GM21390 (cell line): ENCODE data around the gene RAB40C.

Experiments used
- ATAC-seq: cut with Tn5 transposase; IDR thresholded peaks from one replicate; pipeline ENCODE4 v1.9.1; 2021; ENCODE audit not compliant: unreplicated experiment

Gene RAB40C

DNA sequence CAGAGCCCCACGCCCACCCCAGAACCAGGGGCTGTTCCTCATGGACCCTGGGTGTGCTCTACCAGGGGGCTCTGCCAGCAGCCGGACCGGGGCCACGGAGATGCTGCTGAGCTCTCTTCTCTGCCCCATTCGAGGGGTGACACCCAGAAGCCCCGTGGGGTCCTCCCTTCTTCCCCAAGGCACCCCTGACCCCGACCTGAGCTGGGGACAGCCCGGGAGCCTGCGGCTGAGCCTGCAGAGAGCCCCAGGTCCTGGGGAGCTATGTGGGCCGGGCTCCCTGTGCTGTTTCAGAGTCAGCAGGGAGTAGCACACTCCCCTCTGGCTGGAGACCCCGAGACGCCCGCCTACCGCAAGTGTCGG is 30.9 kb upstream of the RAB40C start:
- no peak for ATAC-seq

DNA sequence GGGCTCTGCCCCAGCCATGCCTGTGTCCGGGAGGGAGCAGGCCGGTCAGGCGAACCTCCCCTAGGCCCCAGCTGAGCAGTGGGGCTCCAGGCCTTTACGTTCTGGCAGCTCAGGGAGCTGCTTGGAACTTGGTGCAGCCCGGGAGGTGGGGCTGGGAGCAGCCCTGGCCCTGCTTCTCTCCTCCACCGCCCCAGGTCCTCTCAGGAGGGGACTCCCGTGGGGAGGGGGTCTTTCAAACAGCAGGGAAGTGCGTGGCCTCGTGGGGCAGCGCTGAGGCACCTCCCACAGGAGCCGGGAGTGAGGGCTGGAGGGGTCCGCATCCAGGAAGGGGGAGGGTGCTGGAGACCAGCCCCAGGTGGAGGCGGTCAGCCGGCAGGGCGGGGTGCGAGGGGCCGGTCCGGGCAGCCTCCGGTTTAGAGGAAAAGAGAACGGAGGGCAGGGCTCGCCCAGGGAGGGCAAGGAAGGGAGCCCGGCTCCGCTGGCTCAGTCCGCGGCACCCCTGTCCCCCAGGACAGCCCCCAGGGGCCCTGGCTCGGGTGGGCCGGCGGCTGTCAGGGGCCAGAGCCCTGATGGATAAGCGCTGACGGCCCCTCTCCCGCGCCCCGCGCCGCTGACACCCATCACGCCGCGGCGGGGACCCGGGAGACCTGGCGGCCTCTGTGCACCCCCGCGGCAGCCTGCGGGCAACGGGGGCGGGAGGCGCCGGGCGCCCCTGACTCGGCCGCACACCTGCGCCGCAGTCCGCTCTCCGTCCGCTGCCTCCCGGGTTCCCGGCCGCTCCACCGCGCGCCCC is 30.3 kb upstream of the RAB40C start:
- no peak for ATAC-seq

DNA sequence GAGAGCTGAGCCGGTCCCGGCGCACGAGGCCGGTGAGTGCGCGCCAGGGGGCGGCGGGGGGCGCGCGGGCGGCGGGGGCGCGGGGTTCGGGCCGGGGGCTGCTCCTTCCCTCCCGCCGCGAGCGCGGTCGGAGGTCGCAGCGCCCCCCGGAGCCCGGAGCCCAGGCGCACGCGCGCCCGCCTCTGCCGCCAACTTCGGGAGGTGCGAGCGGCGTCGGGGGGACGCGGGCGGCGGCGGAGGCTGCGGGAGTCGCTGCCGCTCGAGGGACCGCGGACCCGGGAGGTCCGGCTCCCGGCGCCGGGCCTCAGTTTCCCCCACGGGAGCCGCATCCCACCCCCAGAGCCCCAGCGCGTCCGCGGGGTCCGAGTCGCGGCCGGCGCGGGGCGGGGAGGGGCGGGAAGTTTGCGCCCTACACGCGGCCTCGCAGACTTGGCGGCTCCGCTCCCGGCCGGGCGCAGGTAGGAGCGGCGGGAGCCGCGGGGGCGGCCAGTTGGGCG is 29.6 kb upstream of the RAB40C start, which contains the start of gene PRR35:
Gene PRR35 (plus strand): TSS at position 191 of the 497 bp plus-strand sequence. CDS start 2,901 bp downstream, outside the sequence.
- no peak for ATAC-seq

DNA sequence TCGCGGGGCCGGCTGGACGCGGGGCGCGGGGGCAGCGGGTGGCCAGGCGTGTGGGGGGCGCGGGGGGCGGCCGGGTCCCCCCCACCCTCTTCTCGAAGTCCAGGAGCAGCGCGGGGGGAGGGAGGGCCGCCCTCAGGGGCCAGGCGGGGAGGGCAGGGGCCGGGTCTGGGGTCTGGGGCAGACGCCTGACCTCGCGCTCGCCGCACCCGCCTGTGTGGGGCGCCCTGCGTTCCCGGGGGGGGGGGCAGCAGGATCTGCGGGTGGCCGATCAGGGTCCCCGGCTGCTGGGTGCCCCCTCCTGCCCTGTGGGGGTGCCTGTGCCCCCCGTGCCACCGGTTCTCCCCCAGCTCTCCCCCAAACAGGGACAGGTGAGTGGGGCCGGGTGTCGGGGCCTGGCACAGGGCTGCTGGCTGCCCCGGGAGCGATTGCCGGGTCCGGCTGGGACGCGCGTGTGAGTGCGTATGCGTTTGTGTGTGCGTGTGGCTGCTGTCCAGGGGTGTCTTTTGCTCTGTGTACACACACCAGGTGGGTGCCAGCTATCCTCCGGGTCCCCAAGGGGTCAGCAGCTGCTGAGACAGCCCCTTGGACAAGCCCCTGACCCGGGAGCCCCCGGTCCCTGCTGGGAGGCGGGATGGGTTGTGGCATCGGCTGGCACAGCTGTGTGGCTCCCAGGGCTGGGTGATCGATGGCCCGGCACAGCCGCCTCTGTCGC is 29.0 kb upstream of the RAB40C start:
- ATAC-seq = no peak

DNA sequence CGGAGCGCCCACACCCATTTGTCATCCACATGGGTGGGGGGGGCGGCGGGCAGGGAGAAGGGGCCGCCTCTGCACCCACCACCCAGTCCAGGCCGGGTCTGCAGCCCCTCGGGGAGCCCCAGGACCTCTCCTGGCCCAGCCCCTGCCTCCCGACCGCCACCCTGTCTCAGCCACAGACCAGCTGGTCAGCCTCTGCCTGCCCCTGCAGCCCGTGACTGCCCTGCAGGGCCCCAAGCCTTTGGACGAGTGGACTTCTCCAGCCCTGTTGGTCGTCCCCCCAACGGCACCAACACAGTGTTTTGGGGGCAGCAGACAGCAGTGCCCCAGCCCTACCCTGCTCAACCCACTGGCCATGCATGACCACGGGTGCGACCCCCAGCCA is 28.5 kb upstream of the RAB40C start:
- no peak for ATAC-seq

DNA sequence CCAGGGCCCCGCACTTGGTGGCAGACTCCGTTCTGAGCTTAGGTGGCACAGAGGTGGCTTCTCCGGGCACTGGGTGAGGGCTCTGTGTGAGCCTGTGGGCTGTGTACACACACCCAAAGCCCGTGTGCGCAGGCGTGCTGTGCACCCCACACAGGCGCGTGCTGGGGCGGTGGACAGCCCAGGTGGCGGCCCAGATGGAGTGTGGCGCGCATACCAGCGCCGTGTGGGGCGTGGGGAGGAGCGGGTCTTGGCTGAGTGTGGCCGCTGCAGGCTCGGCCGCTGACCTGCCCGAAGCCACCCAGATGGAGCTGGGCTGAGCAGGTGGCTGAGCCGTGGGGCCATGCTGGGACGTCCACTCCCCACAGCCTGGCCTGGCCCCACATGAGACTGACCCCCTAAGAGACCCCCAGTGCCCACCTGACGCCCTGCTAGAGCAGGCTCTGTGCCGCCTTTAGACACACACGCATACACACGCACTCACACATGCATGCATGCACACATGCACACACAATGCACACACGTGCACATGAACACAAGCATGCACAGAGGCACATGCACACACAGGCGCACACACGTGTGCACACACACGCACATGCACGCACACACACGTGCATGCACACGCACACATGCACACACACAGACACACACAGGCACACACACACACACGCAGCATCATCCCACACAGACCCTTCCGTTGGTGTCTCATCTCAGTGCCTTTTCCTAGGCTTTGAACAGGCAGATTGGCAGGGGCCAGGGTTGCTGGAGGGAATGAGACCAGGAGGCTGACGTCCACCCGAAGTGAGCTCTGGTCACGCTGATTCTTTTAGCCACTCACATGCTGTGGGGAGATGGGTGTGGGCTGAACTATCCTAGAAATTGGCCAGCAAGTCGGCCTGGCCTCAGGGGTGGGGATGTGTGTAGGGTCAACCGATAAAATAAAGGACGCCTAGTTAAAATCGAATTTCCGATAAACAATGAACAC is 27.6 kb upstream of the RAB40C start:
- ATAC-seq = no peak

DNA sequence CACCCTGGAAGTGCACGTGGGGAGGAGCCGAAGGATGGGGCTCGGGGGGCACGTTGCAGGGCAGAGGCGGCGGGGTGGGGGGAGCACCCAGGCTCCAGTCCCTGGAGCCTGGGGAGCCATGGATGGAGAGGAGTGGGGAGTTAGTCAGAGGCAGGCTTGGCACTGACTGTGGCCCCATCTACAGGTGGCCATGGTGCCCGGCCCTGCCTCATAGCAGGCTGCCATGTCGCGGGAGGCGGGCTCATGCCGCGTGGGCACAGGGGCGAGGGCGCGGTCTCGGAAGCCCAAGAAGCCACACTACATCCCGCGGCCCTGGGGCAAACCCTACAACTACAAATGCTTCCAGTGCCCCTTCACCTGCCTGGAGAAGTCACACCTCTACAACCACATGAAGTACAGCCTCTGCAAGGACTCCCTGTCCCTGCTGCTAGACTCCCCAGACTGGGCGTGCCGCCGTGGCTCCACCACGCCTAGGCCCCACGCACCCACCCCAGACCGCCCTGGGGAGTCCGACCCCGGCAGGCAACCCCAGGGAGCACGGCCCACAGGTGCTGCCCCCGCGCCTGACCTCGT is 26.7 kb upstream of the RAB40C start:
- ATAC-seq = no peak

DNA sequence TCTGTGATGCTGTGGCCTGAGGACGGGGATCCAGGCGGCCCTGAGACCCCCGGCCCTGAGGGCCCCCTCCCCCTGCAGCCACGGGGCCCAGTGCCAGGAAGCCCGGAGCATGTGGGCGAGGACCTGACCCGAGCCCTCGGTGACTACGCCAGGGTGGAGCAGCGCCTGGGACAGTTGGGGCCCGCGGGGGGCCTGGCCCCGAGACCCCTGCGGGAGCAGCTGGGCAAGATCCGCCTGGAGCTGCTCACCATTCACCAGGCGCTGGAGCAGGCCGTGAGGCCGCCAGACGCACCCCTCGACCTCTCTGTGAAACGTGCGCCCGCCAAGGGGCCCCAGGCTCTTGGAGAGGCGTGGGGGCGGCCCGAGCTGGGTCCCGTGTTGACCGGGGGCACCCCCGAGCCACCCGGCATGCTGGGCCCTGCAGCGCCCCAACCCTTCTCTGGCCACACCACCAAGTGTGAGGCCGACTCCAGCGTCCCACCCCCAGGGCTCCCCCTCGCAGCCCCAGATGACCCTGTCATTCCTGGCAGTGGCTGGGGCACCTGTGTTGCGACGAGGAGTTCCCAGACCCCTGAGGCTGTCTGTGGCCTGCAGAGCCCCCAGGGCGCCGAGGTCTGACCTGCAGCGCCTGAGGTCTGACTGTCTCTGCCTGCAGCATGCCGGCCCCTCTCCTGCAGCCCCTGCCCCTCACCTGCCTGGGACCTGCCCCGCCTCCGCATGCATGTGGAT is 25.0 kb upstream of the RAB40C start:
- no peak for ATAC-seq

DNA sequence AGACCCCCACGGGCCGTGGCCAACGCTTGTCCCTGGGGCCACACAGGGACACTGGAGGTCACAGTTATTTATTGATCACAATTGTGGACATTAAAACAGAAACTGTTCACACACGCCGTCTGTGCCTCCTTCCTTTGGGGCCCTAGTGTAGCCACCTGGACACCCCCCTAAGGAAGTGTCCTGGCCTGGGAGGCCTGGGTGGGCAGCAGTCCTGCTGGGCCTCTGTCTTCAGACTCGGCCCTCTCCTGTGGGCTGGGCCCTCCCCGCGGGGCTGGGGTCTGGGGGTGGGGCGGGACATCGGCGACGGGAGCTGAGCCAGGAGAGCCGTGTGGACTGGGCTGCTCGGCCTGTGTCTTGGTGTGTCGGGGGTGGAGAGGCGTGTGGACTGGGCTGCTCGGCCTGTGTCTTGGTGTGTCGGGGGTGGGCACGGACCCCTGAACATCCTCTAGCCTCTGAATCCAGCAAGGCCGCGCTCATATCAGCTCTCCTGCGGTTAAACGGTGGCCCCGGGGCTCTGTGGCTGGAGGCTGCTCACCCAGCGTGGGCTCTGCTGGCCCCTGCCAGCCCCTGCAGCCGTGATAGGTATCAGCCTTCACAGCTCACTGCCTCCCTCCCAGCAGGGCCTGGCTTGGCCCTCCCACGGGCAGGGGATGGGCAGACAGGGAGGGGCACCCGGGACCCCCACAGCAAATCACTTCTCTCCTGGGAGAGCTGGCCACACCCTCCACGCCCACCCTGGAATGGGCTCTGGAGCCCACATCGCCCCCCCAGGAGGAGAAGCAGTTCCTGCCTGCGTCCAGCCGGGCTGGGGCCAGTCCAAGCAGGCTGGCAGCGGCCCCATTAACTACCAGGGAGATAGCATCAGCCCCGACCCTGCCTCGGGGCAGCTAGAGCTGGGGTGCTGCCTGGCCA is 24.2 kb upstream of the RAB40C start:
- ATAC-seq = no peak

DNA sequence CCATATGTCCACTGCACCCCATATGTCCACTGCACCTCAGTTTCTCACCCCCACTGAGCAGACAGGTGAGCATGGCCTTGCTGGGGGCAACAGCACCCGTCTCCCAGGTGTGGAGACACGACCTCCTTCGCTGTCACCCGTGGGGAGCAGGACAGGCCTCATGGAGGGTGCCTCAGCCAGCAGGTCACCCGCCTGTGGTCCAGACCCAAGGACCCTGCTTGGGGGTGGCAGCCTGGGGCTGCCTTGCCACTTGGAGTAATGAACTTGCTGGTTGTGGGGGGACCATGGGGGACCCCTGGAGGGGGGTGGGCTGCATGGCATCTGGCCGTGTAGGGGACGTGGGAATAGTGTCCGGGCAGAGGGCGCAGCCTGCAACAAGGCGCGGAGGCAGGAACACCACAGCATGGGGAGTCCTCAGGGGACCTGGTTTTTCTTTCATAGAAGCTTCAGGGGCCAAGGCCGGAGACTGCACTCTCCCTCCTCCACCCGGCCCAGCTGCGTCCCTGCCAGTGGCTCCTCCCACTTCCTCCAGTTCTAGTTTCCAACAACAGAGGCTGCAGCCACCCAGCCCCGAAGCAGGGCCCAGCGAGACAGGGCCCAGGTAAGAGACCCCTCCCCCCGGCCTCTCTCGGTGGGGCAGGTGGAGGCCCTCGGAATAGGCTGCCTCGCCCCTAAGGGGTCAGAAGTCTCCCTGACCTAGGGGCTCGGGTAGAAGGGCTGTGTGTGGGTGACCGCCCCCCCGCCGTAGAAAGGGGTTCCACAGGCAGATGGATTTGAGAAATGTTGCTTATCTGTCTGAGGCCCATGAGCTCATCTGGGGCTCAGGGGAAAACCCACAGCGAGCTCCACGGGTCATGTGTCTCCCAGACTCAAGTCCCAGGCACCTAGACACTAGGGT is 23.1 kb upstream of the RAB40C start, which contains the start of gene NHLRC4:
Gene NHLRC4 (plus strand): TSS at position 531 of the 898 bp plus-strand sequence. CDS start 1,043 bp downstream, outside the sequence.
- no peak for ATAC-seq

DNA sequence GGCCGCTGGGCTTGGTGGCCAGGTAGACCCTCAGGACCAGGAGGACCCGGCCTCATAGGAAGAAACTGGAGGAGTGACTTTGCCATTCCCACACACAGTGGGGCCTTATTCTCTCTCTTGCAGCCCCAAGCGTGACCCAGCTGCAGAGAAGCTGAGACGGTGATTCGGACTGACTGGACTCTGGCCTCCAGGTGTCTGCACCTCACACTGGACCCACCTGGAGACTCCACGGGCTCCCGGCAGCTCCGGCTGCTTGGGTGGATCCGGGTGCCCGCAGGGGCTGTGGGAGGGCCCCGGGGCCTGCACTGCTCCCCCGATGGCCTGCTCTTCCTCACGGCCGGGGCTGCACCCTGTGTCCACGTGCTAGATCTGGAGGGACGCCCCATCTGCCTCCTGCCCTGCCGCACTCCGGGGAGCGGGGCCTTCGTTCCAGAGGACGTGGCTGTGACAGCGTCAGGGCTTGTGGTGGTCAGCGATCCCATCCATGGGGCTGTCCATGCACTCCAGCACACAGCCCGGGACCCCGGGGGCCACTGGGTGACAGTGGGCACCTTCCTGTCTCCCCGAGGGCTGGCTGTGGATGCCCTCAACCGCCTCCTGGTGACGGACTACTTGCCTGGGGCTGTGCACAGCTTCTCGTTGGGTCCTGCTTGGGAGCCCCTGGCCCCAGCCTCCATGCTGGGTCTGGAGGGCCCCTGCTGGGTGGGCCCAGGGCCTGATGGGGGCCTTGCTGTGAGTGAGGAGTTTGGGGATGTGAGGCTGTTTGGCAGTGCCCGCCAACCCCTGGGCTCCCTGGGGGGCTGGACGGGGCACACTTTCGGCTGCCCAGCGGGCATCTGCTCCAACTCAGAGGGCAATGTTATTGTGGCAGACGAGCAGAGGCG is 22.3 kb upstream of the RAB40C start:
- no peak for ATAC-seq

DNA sequence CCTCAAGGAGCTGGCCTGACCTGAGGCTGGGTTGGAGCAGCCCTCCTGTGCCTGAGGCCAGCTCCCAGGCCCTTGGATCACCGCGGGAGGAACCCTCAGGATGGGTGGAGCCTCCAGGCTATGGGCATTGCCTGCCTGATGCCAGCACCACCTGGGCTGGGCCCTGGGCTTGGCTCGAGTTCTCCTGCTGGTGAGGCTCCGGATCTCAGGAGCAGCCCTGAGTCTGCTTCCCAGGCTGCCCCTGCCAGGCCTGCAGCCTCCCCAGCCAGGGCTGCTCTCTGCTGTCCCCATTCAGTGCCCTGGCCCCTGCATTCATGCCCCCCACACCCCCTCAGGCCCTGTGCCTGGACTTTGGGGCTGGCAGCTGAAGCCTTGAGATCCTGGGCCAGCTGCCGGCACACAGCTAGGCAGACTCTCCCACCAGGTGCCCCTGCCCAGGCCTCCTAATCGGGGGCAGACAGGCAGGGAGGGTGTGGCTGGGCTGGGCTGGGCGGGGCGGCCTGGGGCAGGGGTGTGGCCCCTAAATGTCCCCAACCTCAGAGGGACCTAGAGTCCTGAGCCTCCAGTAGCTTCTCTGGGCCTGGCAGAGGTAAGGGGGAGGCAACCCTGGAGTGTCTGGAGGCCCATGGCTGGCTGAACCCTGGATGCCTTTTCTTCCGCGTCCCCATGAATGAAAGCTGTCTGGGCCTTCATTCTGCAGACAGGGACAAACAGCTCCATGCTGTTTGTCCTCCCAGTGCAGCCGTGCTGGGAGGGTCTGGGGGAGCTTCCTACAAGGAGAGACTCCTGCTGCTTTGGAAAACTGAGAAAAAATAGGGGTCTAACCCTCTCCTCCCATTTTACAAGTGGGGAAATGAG is 21.2 kb upstream of the RAB40C start:
- ATAC-seq = no peak

DNA sequence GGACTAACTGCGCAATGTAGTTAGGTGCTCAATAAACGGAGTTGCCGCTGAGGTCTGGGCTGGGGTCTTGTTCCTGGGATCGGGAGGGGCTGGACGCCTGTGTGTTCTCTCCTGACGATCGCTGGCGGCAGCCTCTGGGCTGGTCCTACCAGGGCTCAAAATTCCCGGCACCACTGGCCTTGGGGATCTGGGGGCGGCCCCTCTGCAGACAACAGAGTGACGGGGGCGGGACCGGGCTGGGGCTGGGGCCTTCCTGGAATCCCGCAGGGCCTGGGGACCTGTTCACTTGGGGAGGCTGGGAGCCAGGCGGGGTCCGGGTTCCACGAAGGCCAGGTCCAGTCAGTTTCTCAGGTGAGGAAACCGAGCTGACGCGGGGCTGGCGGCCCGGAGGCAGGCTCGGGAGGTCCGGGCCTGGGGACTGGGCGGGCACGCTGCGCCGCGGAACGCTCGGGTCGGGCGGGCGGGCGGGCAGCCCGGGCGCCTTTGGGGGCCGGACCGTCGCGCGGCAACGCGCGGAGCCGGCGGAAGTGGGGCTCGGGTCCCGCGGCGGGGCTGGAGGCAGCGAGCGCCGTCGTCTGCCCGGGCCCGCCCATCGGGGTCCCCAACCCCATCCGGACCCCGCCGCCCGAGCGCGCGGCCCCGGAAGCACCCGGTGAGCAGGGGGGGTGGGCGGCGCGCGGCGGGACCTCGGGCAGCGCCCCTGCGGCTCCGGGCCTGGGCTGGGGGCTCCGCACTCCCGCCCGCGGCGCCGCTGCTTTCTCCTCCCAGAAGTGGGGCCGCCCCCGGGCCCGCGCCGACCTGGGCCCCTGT is 20.2 kb upstream of the RAB40C start, which contains the start of gene PIGQ:
Gene PIGQ (plus strand): TSS at position 524 of the 810 bp plus-strand sequence. CDS start 4,107 bp downstream, outside the sequence.
- no peak for ATAC-seq

DNA sequence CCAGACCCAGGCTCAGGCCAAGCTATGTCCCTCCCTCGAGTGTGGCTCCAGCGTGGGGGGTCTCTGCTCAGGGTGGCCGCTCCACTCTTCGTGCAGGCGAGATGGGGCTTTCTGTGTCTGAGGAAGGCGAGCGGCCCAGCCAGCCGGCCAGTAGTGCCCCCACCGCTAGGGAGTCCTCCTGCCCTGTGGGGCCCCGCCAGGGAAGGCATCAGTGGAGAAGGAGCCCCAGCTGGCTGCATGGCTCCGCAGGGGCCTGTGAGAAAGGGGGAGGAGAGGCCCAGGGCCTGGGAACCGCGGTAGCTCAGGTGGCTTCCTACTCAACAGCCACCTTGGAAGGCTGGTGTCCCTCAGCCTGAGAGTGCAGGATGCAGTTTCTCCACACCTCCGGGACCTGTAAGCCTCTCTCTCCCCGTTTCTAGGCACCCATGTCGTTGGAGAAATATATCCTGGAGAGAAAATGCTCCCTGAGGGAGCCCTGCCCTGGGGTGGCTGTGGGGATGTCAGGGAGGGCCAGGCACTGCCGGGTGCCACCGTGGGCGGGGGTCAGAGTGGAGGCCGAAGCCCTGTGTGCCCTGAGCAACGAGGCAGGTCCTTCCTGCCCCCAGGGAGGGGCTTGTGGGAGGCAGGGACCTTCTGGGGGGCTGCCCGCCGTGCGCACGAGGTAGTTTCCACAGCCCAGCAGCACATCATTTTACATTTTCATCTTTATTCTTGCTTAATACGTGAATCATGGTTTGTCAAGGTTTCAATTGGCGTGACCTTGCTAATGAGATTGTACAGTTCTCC is 16.8 kb upstream of the RAB40C start:
- ATAC-seq = no peak
